Progenitor cell of endocrine pancreas (in vitro differentiated cells): ENCODE results near the gene ACOT12. TPM values are rescaled to one million over a fixed set of nuclear protein-coding genes. Genes with fewer than 3 reads are reported as not detected.
"Not testable (repeated sequence)": the region's sequence is repeated elsewhere in the genome, so short reads cannot be mapped to it uniquely, and the experiment has no call there.

ENCODE experiments used
- DNase-seq: peaks from one replicate; pipeline ENCODE4 v3.0.0; 2021; ENCODE audit warnings: low spot score; ENCODE audit not compliant: unreplicated experiment
- H3K27ac Mint-ChIP-seq: 2 replicates; pipeline ENCODE4 v1.8.0; 2021; ENCODE audit warnings: mild to moderate bottlenecking, moderate library complexity, mixed read lengths
- H3K27me3 Mint-ChIP-seq: 2 replicates; pipeline ENCODE4 v1.8.0; 2021; ENCODE audit warnings: mixed read lengths
- H3K36me3 Mint-ChIP-seq: 2 replicates; pipeline ENCODE4 v1.8.0; 2022; ENCODE audit warnings: mixed read lengths; ENCODE audit not compliant: insufficient read depth
- H3K4me1 Mint-ChIP-seq: 2 replicates; pipeline ENCODE4 v1.8.0; 2021; ENCODE audit warnings: low read depth, mixed read lengths
- H3K4me3 Mint-ChIP-seq: 2 replicates; pipeline ENCODE4 v1.8.0; 2021; ENCODE audit warnings: low read depth, mild to moderate bottlenecking, moderate library complexity, mixed read lengths
- H3K9me3 Mint-ChIP-seq: 2 replicates; pipeline ENCODE4 v1.8.0; 2021; ENCODE audit warnings: low read depth, mixed read lengths
- CTCF ChIP-seq: fragments of 200-600 bp; sonication (generic); IDR thresholded peaks from one replicate; pipeline ENCODE4 v1.5.0; 2021; ENCODE audit warnings: antibody characterized with exemption, mild to moderate bottlenecking; ENCODE audit not compliant: unreplicated experiment
- total RNA-seq: library from RNA; stranded (reverse); gene quantifications from 2 replicates; pipeline ENCODE4 v1.2.1, GENCODE V29; 2021

The ACOT12 gene
- total RNA-seq, 1 donor from 2014 or later: not detected

- H3K36me3 Mint-ChIP-seq: peaks cover 1% of the 10 kb centered on the region
- H3K9me3 Mint-ChIP-seq: no peaks in the 10 kb centered on the region
- H3K4me3 Mint-ChIP-seq: peak within 1 kb of the TSS; percentile 90
- H3K27ac Mint-ChIP-seq: peak within 1 kb of the TSS; percentile 96
- TF ChIP-seq CTCF: peak; percentile 41
- peak; percentile 83 for DNase-seq
- H3K27me3 Mint-ChIP-seq: no peaks in the 10 kb centered on the region
- H3K4me1 Mint-ChIP-seq: peaks cover 15% of the 10 kb centered on the region
These were observed 92.5 kb downstream of the ACOT12 start, which contains the start of gene ZCCHC9 for GRCh38 chr5:81301271-81302015. Gene ZCCHC9 (plus strand): TSS chr5:81301587. CDS start chr5:81304758, 3,171 bp downstream.

DNA sequence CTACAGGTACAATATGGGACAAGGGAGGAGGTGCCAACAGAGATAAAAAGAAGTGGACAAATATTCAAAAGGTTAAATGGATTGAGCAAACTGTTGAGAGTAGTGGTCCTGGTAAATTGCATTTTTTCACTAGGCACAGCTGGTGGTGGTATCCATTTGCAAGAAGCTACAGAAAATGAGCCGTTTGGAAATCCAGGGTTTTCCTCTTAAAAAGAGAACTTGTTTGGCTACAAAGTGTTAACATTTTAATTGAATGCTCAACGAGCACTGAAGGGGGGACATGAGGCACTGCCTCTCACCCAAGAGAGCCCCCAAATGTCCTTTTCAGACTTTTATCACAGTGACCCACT is 93.0 kb downstream of the ACOT12 start:
- no peaks in the 10 kb centered on the region for H3K27me3 Mint-ChIP-seq
- H3K27ac Mint-ChIP-seq: peak overlapping the region; percentile 96
- DNase-seq: no peak
- no peak for TF ChIP-seq CTCF
- H3K36me3 Mint-ChIP-seq: peaks cover 1% of the 10 kb centered on the region
- H3K4me1 Mint-ChIP-seq: peaks cover 15% of the 10 kb centered on the region
- H3K4me3 Mint-ChIP-seq: peak overlapping the region; percentile 90
- no peaks in the 10 kb centered on the region for H3K9me3 Mint-ChIP-seq

DNA sequence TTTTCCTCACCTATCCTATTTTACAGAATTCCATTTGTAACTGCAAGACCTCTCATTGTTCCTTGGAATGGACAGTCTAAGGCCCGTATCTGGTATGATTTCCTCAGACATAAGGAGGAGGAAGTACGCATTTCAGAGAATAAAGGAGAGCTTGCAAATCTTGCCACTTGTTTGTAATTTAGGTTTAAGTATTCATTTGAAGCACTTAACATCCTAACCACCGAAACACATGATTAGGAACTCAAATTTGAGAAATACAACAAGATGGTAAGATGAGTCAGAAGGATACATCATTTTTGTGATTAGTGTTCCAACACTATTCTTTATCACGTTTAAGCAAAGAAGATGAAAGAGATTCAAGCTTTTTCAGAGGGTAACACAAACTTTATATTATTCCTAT is 96.4 kb downstream of the ACOT12 start:
- peaks cover 14% of the 10 kb centered on the region for H3K9me3 Mint-ChIP-seq
- no peak overlapping the region for H3K4me3 Mint-ChIP-seq
- no peak for TF ChIP-seq CTCF
- no peak overlapping the region for H3K27ac Mint-ChIP-seq
- H3K27me3 Mint-ChIP-seq: no peaks in the 10 kb centered on the region
- no peak for DNase-seq
- peaks cover 13% of the 10 kb centered on the region for H3K4me1 Mint-ChIP-seq
- H3K36me3 Mint-ChIP-seq: peaks cover 17% of the 10 kb centered on the region

- Mint-ChIP-seq H3K36me3 (peaks cover 33% of the 10 kb centered on the region), H3K9me3 (peaks cover 35% of the 10 kb centered on the region)
- H3K4me3 Mint-ChIP-seq, DNase-seq, H3K27ac Mint-ChIP-seq, H3K27me3 Mint-ChIP-seq, H3K4me1 Mint-ChIP-seq: not testable (repeated sequence)
These were observed 99.9 kb downstream of the ACOT12 start for GRCh38 chr5:81294021-81294420.

DNA sequence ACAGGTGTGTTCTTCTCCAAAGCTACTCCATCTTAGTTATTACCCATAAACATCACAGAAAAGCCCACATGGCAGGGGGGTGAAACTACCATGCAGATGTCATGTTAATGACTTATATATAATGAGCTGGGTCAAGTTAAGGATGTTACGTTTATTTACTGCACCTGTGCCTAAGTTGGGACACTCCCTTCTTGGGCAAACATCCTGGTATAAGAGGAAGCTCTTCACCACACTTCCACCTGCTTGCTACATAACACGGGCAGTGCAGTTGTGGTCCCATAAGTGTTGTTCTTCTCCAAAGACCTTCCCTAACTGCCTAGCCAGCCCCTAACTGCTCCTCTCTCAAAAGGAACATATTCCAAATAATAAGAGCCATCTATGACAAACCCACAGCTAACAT is 101.8 kb downstream of the ACOT12 start:
- Mint-ChIP-seq H3K36me3 (peaks cover 33% of the 10 kb centered on the region), H3K27me3 (no peaks in the 10 kb centered on the region)
- no peak for TF ChIP-seq CTCF

DNA sequence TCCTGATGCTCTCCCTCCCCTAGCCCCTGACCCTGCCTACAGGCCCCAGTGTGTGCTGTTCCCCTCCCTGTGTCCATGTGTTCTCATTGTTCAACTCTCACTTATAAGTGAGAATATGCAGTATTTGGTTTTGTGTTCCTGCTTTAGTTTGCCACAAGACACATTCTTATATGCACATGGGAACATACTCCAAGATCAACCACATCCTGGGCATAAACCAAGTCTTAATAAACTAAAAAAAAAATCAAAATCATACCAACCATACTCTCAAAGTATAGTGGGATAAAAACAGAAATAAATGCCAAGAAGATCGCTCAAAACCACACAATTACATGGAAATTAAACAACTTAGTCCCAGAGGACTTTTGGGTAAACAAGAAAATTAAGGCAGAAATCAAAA is 103.8 kb downstream of the ACOT12 start:
- TF ChIP-seq CTCF: no peak
- Mint-ChIP-seq H3K4me1 (peaks cover 2% of the 10 kb centered on the region), H3K27me3 (no peaks in the 10 kb centered on the region), H3K9me3 (peaks cover 35% of the 10 kb centered on the region), H3K36me3 (peaks cover 35% of the 10 kb centered on the region), H3K4me3 (no peak overlapping the region), H3K27ac (no peak overlapping the region)
- DNase-seq: no peak

More for the DNA sequence above, 101.8 kb downstream of the ACOT12 start:
- no peak overlapping the region for H3K27ac Mint-ChIP-seq
- DNase-seq: no peak
- H3K4me3 Mint-ChIP-seq: no peak overlapping the region
- no peaks in the 10 kb centered on the region for H3K4me1 Mint-ChIP-seq
- H3K9me3 Mint-ChIP-seq: peaks cover 35% of the 10 kb centered on the region
